DMS 273 (cell line): ENCODE measurements around the gene SAFB.
"Not testable (repeated sequence)": the region's sequence is repeated elsewhere in the genome, so short reads cannot be mapped to it uniquely, and the experiment has no call there.

Source experiments
- DNase-seq: peaks from one replicate; lab custom pipeline; 2025; ENCODE audit not compliant: unreplicated experiment; lab: John Stamatoyannopoulos, UW

Gene SAFB

DNA sequence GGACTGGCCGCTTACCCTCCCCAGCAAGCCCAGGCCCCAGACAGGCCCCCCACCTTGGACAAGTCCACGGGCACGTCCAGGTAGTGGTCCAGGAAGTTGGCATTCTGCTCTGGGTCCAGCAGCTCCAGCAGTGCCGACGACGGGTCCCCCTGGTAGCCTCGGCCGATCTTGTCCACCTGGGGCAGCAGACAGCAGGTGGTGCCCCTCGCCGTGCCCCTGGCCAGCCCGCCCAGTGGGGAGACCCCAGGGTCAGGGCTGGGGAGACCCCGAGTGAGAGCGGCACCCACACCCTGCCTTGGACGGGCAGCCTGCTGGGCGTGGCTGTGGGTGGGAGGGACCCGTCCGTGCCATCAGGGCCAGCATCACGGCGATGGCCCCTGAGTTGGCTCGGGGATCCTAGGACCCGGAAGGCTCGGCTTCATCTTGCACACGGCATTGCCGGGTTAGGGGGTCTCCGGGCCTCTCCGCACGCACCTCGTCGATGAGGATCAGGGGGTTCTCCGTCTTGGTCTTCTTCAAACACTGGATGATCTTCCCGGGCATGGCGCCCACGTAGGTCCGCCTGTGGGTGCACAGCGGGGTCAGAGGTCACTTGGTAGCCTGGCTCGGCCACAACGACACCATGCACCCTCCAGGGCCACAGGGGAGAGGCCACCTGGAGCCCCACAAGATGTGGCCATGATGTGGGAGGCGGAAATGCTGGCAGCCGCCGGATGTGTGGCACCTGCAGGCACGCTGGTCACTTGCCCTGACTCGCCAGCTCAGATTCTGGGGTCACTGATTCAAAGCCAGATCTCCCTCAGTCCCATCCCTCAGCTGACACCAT, 73.5 kb downstream of the SAFB start:
- no peak for DNase-seq

GRCh38 chr19:5697022-5697889, 74.4 kb downstream of the SAFB start:
- DNase-seq = peak; percentile 72

- DNase-seq = peak; percentile 62
These were observed 75.2 kb downstream of the SAFB start for GRCh38 chr19:5697890-5698634.

DNA sequence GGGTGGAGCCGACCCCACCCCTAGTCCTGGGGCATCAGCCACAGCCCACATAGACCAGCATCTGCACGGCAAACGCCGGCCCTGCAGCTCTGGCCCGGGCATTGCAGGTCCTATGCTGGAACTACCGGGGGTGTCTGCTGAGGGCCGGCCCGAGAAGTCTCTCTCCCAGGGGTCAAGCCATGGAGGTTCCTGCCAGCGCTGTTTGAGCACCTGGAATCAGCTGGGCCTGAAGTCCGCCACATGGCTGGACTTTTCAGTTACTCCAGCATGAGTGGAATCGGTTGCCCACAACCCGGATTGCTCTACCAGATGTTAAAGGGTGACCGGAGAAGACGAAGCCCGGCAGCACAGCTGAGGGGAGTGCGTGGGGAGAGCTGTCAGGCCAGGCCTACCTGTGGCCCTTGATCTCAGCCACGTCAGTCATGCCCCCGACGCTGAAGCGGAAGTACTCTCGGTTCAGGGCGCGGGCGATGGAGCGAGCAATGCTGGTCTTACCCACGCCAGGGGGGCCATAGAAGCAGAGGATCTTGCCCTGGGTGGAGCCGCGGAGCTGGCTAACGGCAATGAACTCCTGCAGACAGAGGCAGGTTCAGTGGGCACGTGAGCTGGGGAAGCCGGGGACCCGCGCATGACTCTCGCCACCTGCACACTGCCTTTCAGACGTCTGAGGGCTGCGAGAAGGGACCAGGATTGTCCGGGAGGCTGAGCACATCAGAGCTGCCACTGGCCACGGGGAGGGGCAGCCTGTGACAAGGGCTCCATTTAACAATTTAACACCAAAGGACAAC, 75.9 kb downstream of the SAFB start:
- no peak for DNase-seq

DNA sequence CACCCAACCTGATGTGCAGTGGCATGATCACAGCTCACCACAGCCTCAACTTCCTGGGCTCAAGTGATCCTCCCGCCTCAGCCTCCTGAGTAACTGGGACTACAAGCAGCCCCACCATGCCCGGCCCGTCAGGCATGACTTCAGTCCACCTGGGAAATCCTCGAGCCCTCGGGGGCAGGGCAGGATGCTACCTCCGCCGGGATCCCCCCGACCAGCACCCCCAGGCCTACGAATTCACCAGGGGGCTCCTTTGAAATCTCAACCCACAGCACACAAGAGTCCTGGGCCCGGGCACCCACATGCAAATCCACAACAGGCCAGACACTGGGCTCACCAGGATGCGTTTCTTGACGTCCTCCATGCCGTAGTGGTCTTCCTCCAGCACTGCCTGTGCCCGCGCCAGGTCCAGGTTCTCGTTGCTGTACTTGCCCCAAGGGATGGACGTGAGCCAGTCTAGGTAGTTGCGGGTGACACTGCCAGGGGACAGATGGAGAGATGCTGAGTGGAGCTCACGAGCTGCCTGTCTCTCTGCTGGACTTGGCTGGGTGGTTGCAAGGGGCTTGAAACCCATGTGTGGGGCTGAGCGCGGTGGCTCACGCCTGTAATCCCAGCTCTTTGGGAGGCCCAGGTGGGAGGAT, 77.7 kb downstream of the SAFB start:
- no peak for DNase-seq

DNA sequence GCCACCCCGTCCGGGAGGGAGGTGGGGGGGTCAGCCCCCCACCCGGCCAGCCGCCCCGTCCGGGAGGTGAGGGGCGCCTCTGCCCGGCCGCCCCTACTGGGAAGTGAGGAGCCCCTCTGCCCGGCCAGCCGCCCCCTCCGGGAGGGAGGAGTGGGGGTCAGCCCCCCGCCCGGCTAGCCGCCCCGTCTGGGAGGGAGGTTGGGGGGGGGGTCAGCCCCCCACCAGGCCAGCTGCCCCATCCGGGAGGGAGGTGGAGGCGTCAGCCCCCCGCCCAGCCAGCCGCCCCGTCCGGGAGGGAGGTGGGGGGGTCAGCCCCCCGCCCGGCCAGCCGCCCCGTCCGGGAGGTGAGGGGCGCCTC, 79.1 kb downstream of the SAFB start:
- not testable (repeated sequence) for DNase-seq

GRCh38 chr19:5703819-5704818, 81.2 kb downstream of the SAFB start:
- no peak for DNase-seq

- DNase-seq = no peak
These were observed 82.7 kb downstream of the SAFB start for GRCh38 chr19:5705552-5705951.

DNA sequence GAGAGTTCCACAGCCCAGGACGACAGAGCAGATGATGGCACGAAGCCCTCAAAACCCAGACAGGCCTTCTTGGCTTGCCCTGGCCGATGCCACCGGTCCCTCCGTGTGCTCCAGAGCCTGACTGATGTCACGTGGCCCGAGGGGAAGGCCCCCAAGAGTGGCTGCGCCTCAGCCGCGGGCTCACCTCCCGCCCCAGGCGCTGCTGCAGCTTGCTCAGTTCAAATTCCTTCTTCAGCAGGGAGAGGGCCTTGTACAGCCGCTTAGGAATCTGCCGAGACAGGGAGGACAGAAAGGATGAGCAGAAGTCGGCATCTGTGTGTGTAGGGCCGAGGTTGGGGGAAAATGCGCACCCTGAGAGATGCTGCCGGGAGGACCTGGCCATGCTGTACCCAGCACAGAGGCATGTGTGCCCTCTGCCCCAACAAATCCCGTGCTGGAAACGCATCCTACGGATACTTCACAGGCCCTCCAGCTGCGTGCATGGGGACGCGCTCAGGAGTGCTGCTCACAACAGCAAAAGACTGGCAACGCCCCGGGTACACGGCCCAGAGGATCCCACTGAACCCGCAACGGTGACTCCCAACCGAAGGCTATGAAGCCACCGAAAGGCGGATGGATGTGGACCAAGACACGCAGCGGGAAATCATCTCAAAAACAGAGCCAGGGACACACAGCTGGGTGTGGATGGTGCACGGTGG, 84.1 kb downstream of the SAFB start:
- no peak for DNase-seq

GRCh38 chr19:5707576-5708575, 85.0 kb downstream of the SAFB start:
- DNase-seq = no peak

DNA sequence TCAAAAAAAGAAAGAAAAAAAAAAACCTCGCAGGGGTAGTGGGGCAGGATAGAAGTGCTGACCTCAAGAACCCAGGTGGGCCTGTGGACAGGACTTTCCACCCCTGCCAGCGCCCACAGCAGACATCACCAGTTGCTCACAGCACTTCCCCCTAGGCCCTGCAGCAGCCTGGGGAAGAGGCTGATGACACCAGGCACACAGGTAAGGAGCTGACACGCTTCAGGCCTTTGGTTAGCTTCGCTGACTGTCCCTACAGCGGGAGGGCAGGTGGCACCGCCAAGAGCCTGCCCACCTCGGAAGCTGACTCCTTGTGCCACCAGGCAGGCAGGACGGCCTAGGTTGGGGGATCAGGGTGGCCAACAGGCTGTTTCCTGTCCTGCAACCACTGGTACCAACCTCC, 88.1 kb downstream of the SAFB start:
- no peak for DNase-seq

DNA sequence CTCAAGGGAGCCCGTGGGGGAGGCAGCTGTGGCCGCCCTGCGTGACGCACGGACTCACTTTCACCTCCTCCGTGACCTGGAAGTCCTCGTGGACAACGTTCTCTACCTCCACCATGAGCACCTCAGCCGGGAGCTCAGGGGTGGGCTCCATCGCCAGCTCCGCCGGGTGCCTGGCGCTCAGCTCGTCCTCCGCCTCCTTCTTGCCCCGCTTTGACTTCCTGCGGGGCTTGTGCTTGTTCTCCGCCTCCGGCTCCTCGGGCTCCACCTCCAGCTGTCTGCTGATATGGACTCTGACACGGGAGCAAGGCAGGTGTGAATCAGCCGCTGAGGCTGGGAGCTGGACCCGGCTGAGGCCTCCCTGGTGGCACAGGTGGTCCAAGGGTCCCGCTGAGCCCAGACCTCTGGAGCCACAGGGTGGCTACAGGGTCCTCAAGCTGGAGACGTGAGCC, 88.9 kb downstream of the SAFB start:
- no peak for DNase-seq

DNA sequence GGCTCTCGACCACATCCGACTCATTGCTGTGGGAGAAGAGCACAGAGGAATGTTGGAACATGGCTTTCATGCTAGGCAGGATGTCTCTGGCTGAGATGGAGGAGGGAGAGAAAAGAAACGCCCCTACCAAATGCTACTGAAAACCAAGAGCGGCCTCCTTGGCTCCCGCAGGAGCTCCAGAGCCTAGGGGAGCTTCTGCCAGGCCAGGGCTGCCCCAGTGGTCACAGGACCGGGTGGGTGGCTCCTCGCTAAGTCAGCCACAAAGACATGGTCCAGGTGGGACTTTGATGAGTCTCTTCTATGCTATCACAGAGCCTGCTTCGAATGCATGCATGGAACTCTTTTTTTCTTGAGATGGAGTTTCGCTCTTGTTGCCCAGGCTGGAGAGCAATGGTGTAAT, 90.3 kb downstream of the SAFB start:
- DNase-seq = no peak

- no peak for DNase-seq
These were observed 91.9 kb downstream of the SAFB start for GRCh38 chr19:5714816-5715215.

GRCh38 chr19:5717215-5717935, 94.5 kb downstream of the SAFB start:
- no peak for DNase-seq
